Gastroesophageal sphincter (tissue), 4 donors: ENCODE measurements around the gene LGALS9. TPM values are rescaled to one million over a fixed set of nuclear protein-coding genes. Genes with fewer than 3 reads are reported as not detected.
"Not testable (repeated sequence)": the region's sequence is repeated elsewhere in the genome, so short reads cannot be mapped to it uniquely, and the experiment has no call there.

Experiments
- ATAC-seq: fragments of 150-250 bp; one replicate; pipeline ENCODE4 v1.9.1; 2016; ENCODE audit warnings: mild to moderate bottlenecking, moderate library complexity
- H3K27ac ChIP-seq, 4 donors: fragments of 200-600 bp; sonication (generic) in 3 of 4; 1 replicate in 3 of 4; 2 replicates in 1 of 4; pipeline ENCODE4 v1.5.1; 2016 to 2019
- H3K27me3 ChIP-seq: fragments of 200-600 bp; sonication (generic); one replicate; pipeline ENCODE4 v1.5.1; 2019
- H3K36me3 ChIP-seq, 2 donors: fragments of 200-600 bp; sonication (generic); one replicate each; pipeline ENCODE4 v1.5.1; 2019; ENCODE audit warnings: control low read depth in 1 of 2
- H3K4me1 ChIP-seq, 3 donors: fragments of 200-600 bp; sonication (generic); 1 replicate in 2 of 3; 2 replicates in 1 of 3; pipeline ENCODE4 v1.5.1; 2016 to 2019; ENCODE audit warnings: control low read depth in 2 of 3
- H3K4me3 ChIP-seq, 2 donors: fragments of 200-600 bp; sonication (generic); one replicate each; pipeline ENCODE4 v1.5.1; 2019; ENCODE audit warnings: mild to moderate bottlenecking in 1 of 2, moderate library complexity in 1 of 2
- H3K9me3 ChIP-seq, 3 donors: fragments of 200-600 bp; sonication (generic); one replicate each; pipeline ENCODE4 v1.5.1; 2017 to 2019; ENCODE audit warnings: control low read depth in 2 of 3
- CTCF ChIP-seq, 4 experiments: fragments of 200-600 bp in 2 of 4; fragments of 450-650 bp in 2 of 4; sonication (generic) in 1 of 4; IDR thresholded peaks; one replicate each; pipeline ENCODE4 v1.5.1; 2017 to 2019; ENCODE audit warnings: antibody characterized with exemption in 4 of 4, mild to moderate bottlenecking in 2 of 4, moderate library complexity in 2 of 4
- EP300 ChIP-seq: sonication (generic); formaldehyde crosslinking; IDR thresholded peaks from one replicate; pipeline ENCODE4 v1.6.1; 2017; ENCODE audit warnings: antibody characterized with exemption, mild to moderate bottlenecking
- POLR2A ChIP-seq, 2 donors: fragments of 450-650 bp; IDR thresholded peaks; one replicate each; pipeline ENCODE4 v1.6.1; 2017; ENCODE audit warnings: antibody characterized with exemption in 2 of 2, mild to moderate bottlenecking in 2 of 2, moderate library complexity in 1 of 2
- POLR2AphosphoS5 ChIP-seq: sonication (generic); formaldehyde crosslinking; IDR thresholded peaks from one replicate; pipeline ENCODE4 v1.6.1; 2017; ENCODE audit warnings: antibody characterized with exemption
- WGBS, 2 donors: methylation state at CpG; one replicate each; pipeline ENCODE4 v1.1.5; 2018; ENCODE audit warnings: low coverage in 1 of 2; 5-methylcytosine and 5-hydroxymethylcytosine counted together
- total RNA-seq, 4 donors: library from RNA; depleted of rRNA; stranded (reverse); fragments of >200 nt; gene quantifications; one replicate each; pipeline ENCODE4 v1.1.0, GENCODE V29; 2016

The LGALS9 gene
- total RNA-seq, 4 donors from 2014 or later: 8.7 to 62.0 (median 27.2) TPM

- H3K4me3 ChIP-seq: no peak overlapping the region
- H3K27ac ChIP-seq: no peak overlapping the region
- H3K27me3 ChIP-seq: no peaks in the 10 kb centered on the region
- H3K36me3 ChIP-seq: peaks cover 0 to 85% of the 10 kb centered on the region in 2 donors
- no peaks in the 10 kb centered on the region for H3K9me3 ChIP-seq
- TF ChIP-seq POLR2AphosphoS5 (no peak), EP300 (no peak)
- ATAC-seq: peak; percentile 46
- peaks cover 0 to 11% (median 0%) of the 10 kb centered on the region in 3 donors for H3K4me1 ChIP-seq
- WGBS, 2 donors: 21 to 79% methylated on average over 2 to 4 of the region's 4 CpGs
These were observed 8.0 kb upstream of the LGALS9 start for GRCh38 chr17:27622986-27623385.

DNA sequence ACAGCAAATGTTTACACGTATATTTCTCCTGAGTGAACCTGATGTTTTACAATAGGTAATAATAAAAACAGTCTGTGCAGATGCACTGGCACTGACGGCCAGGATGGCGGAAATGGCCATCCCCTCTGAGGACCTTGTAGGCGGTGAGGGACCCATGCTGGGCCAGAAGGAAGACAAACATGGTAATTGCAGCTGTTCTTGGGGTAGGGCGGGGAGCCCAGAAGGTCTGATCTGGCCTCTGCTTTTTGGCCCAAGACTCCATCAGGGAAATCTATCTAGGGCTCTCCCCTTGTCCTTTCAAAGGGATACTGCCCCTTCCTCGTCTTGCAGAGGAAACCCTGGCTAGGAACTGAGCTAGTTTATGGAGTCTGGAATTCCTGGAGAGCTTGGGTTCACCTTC lies 7.4 kb upstream of the LGALS9 start:
- TF ChIP-seq POLR2AphosphoS5 (no peak), CTCF (IDR thresholded peaks at IDR 0.05) (no peak), EP300 (no peak), POLR2A (IDR thresholded peaks at IDR 0.05) (no peak)
- 81 to 85% methylated on average over 3 to 5 of the region's 6 CpGs for WGBS, 2 donors
- Histone ChIP-seq H3K9me3 (no peaks in the 10 kb centered on the region), H3K36me3 (peaks cover 0 to 83% of the 10 kb centered on the region in 2 donors), H3K27me3 (no peaks in the 10 kb centered on the region), H3K4me3 (no peak overlapping the region), H3K4me1 (peaks cover 0 to 11% (median 0%) of the 10 kb centered on the region in 3 donors), H3K27ac (no peak overlapping the region)
- ATAC-seq: no peak

DNA sequence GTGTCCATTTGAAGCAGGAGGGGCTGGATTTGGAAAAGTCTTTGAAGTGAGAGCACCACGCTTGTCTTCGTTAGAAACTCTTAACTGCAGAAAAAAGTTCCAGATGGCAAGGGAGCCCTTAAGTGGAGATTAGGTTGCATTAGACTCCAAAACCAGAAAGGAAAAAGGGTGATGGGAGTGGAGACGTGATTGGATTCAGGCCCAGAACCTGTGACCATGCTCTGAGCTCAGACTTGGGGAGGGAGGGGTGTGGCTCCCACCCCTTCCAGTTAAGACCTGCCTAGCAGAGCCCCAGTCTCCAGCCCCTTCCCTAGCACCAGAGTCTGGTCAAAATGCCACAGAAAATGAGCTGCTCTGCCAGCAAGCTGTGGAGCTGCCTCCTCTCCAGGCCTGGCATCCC lies 6.4 kb upstream of the LGALS9 start:
- TF ChIP-seq EP300: no peak
- TF ChIP-seq POLR2A (IDR thresholded peaks at IDR 0.05): no peak
- no peak for TF ChIP-seq POLR2AphosphoS5
- Histone ChIP-seq H3K27ac (no peak overlapping the region), H3K9me3 (no peaks in the 10 kb centered on the region), H3K4me3 (no peak overlapping the region), H3K4me1 (peaks cover 0 to 11% (median 0%) of the 10 kb centered on the region in 3 donors), H3K36me3 (peaks cover 0 to 81% of the 10 kb centered on the region in 2 donors), H3K27me3 (no peaks in the 10 kb centered on the region)
- WGBS, 2 donors: 67 to 100% methylated on average over 1 of the region's 3 CpGs
- no peak for ATAC-seq

DNA sequence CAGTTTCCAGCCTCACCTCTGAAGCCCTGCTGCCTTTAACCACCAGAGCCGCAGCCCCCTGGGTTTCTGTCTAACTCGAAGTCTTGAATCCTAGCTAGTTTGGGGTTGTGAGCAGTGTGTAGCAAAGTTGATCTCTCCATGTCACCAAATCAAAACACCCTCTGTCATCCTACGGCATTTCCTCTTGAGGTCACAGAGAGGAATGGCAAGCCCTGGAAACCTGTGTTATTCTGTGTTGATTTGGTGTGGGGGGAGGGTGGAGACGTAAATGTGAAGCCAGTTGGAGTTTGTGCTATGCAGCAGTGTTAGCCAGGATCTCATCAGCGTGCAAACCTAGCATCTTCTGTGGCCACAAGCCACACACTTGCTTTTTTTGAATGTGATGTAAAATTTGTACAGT lies 5.1 kb upstream of the LGALS9 start:
- TF ChIP-seq EP300: no peak
- no peak for TF ChIP-seq POLR2A (IDR thresholded peaks at IDR 0.05)
- TF ChIP-seq CTCF (IDR thresholded peaks at IDR 0.05): no peak
- no peak for TF ChIP-seq POLR2AphosphoS5
- Histone ChIP-seq H3K4me3 (no peak overlapping the region), H3K27me3 (no peaks in the 10 kb centered on the region), H3K27ac (no peak overlapping the region), H3K4me1 (peaks cover 0 to 11% (median 0%) of the 10 kb centered on the region in 3 donors), H3K9me3 (no peaks in the 10 kb centered on the region), H3K36me3 (peaks cover 0 to 67% of the 10 kb centered on the region in 2 donors)
- no peak for ATAC-seq
- 67 to 92% methylated on average over 1 to 5 of the region's 5 CpGs for WGBS, 2 donors

GRCh38 chr17:27627514-27627913 lies 3.5 kb upstream of the LGALS9 start:
- H3K36me3 ChIP-seq: peaks cover 0 to 51% of the 10 kb centered on the region in 2 donors
- no peak overlapping the region for H3K4me3 ChIP-seq
- no peak for ATAC-seq
- 89 to 90% methylated on average over 8 to 9 of the region's 10 CpGs for WGBS, 2 donors
- peaks cover 0 to 13% (median 0%) of the 10 kb centered on the region in 3 donors for H3K4me1 ChIP-seq
- no peak overlapping the region for H3K27ac ChIP-seq
- no peak for TF ChIP-seq CTCF (IDR thresholded peaks at IDR 0.05)
- TF ChIP-seq POLR2AphosphoS5: no peak
- TF ChIP-seq POLR2A (IDR thresholded peaks at IDR 0.05): no peak
- TF ChIP-seq EP300: no peak
- no peaks in the 10 kb centered on the region for H3K9me3 ChIP-seq
- H3K27me3 ChIP-seq: no peaks in the 10 kb centered on the region

DNA sequence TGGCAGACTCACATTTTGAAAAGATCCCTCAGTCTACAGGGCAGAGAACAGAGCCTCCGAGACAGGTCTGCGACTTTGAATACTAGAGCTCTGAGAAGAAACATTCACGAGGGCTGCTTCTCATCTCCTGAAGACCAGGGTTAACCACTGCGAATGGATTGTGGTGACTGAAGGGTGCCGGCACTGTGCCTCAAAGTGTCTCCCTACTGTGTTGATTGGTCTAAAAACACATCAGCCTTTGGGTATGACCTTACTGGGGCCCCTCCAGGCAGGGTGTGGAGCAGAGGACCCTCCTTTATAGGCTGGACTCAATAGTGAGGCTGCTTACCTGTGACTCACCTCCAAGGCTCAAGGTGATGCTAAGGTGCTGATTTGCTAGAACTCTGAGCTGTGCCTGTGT lies 2.6 kb upstream of the LGALS9 start:
- no peak for ATAC-seq
- H3K27me3 ChIP-seq: no peaks in the 10 kb centered on the region
- no peaks in the 10 kb centered on the region for H3K9me3 ChIP-seq
- H3K27ac ChIP-seq: no peak overlapping the region
- peaks cover 0 to 42% of the 10 kb centered on the region in 2 donors for H3K36me3 ChIP-seq
- H3K4me3 ChIP-seq: no peak overlapping the region
- TF ChIP-seq EP300: no peak
- no peak for TF ChIP-seq POLR2AphosphoS5
- TF ChIP-seq CTCF (IDR thresholded peaks at IDR 0.05): no peak
- TF ChIP-seq POLR2A (IDR thresholded peaks at IDR 0.05): no peak
- 86 to 95% methylated on average over 4 to 5 of the region's 5 CpGs for WGBS, 2 donors
- peaks cover 0 to 18% (median 6%) of the 10 kb centered on the region in 3 donors for H3K4me1 ChIP-seq

DNA sequence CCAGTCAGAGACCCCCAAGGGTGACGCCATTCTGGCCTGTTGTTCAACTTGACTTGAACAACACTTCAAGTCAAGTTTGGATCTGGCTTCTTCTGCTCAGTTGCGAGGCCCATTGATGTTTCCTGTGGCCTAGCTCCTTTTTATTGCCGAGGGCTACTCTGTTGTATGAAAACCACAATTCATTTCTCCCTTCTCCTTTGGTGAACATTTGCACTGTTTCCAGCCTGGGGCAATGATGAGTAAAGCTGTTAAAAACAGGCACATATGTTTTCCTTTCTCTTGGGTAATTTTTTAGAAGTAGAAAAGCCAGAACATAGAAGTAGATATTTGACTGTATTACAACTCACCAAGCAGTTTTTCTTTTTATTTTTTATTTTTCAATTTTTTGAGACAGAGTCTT lies 1.7 kb upstream of the LGALS9 start:
- H3K4me3 ChIP-seq, ATAC-seq, H3K27me3 ChIP-seq, H3K27ac ChIP-seq, H3K9me3 ChIP-seq: not testable (repeated sequence)
- WGBS, 2 donors: 82 to 85% methylated on average over 3 of the region's 3 CpGs
- Histone ChIP-seq H3K36me3 (peaks cover 0 to 33% of the 10 kb centered on the region in 2 donors), H3K4me1 (peaks cover 0 to 26% (median 14%) of the 10 kb centered on the region in 3 donors)
